NCI-H748 (cell line): ENCODE results near the gene JAZF1.

ENCODE experiments used
- DNase-seq: peaks from one replicate; lab custom pipeline; 2025; ENCODE audit not compliant: unreplicated experiment; lab: John Stamatoyannopoulos, UW

The JAZF1 gene

DNA sequence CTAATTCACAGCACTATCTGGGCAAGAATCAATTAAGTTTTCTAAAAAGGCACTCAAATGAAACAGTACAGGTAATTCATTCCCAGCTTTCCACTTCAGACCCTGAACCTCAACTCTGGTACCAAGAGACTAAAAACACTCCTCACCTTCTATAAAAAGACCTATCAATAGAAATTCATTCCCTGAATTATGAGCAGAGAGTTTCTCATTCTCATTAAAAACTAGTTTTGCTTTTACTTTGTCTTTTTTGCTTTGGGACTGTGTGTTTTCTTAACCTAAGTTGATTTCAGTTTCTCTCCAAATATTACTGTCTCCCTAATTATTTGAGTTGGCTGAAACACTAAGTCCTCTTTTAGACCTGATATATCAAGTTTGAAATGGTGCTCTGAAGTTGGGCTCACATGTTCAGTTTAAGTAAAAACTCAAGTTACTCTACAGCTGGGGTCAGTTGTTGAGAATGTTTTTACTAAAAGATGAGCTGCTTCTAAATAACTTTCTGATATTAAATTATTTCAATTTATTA, 189.5 kb downstream of the JAZF1 start:
- DNase-seq = no peak

DNA sequence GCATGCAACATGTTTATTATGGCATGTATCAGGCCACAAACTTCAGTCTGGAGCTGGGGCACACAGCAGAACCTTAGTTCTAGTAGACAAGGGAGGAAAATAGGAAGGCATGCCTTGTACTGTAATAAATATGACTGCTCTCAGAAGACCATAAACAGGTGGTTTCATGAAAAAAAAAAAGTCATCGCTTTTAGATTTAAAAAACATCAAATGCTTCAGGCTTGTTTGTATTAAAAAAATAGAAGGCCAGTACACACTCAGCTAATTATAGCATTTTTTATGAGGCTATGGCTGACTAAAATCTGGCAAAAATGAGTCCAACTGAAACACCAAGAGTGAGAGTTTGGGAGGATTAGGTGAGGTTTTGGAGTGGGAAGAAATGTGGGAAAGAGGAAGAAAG, 204.1 kb downstream of the JAZF1 start:
- no peak for DNase-seq

DNA sequence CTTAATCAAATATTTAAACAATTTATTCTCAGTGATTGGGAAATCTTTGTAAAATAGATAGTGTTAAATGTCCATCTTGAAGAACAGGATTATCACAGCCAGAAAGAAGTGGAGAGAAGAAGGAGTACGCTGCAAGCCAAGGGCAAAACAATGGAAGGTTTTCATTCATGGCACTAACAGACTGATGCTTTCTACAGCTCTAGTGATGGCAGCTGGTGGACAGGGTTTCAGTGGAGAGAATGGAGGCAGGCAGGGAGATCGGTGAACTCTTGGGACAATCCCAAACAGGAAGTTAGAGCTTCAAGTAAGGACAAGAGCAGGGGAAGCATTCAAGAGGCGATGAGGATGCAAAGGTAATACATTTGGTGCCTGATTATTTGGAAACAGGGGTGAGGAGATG, 207.0 kb downstream of the JAZF1 start:
- no peak for DNase-seq

DNA sequence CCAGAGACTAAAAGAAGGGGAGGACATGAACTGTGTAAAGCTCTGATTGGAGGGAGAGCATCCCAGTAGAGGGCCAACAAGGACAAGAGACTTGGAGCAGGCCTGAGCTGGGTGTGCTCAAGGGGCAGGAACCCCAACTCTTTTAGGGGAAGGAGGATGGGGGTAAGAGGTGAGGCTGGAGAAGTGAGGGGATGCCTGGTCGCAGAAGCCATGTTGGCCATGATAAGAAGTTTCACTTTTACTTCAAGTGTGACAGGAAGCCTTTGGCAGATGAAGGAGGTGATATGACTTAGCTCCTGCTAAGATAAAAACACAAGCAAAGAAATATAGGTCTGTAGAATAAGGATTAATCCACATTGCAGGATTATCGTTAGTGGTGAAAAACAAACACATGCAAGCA, 208.3 kb downstream of the JAZF1 start:
- no peak for DNase-seq

DNA sequence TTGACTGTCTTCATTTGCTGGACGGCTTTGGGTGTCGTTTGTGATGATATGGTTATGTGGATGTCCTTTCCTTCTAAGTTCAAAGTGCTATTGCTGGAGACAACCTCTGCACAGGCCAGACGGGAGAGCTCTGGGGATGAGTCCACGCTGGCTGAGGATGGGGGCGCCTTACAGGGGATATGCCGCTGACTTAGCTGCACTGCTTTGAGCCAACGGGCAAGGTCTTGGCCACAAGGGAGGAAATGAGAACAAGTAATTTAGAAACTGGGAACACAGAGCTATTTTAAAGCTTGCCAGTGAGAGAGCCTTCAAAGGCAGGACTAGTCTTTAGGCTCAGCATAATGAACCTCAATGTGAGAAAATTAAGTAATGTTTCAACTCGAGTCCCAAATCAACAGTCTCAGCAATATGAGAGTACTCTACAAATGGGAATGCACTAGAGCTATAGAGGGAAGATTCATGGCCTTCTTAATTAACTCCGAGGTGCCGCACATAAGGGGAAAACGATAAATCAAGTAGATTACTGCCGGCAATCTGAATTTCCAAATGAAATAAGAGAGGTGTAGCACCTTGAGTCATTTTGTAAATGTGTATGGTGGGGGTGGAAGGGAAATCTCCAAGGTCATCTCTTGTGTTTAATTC, 209.3 kb downstream of the JAZF1 start:
- DNase-seq = no peak

DNA sequence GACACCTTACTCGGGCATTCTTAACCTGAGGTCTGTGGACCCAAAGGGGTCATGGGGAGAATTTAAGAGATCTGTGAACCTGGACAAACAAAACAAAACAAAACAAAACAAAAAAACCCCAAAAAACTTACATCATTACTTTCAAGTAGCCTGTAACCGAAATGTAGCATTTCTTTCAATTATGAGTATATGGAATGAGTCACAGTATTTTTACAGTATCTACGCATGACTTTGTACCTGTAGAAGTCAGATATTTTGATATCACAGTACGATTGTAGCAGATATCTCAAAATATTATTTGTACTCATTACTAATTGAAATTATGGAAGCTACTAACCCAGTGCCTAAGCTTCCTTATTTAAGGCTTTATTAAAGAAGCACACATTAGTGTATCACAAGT, 210.2 kb downstream of the JAZF1 start:
- no peak for DNase-seq

DNA sequence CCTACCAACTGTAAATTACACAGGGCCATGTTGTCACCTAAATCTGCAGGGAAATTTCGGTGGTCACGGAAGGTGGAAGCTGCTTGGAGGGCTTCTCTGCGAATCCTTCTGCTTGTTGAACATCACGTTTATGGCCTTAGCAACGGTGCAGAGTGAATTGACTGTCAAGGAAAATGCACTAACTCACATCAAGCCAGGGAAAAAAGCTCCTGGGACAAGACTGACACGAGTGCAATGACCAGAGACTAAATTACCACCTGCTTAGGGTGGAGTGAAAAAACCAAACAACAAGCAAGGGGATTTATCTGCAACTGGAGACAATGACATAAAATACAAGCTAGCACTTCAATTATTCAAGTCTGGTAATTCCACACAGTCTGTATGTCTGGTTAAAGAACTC, 211.2 kb downstream of the JAZF1 start:
- DNase-seq = no peak

DNA sequence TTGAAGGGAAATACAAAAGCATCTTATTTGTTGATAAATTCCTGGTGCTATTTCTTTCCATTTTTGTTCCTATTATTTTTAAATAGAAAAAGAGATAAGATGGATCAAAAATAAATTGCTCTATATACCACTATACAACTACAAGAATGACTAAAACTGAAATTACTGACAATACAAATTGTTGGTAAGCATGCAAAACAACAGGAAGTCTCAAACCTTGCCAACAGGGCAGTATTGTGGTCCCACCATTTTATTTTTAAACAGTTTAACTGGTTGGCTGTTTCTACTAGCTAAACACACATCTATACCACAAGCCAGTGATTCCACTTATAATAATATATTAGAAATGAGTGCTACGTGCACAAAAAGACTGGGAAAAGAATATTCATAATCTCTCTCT, 213.0 kb downstream of the JAZF1 start:
- DNase-seq = no peak

DNA sequence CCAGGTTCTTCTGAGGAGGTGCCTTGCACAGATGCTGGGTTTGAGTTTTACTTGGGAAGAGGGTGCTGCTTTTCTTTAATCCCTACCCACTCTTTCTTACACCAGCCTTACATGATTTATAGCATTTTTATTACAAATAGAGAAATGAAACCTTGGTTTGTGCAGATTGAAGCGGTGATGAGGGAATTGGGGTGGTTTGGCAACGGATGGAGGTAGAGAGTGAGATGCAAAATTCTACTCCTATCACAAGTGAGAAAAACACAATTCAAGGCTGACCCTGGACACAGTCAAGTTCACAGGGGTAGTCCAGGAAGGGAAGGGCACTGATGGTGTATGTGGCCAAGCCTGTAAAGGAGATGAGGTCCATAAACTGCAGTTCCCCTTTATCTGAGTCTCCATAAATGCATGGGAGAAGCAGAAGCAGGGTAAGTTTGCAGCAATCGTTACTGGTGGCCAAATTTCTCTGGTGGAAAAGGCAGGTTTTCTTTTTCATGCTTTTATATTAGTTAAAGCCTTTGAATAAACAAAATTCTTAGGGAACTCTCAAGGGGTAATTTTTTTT, 214.3 kb downstream of the JAZF1 start:
- DNase-seq = no peak

DNA sequence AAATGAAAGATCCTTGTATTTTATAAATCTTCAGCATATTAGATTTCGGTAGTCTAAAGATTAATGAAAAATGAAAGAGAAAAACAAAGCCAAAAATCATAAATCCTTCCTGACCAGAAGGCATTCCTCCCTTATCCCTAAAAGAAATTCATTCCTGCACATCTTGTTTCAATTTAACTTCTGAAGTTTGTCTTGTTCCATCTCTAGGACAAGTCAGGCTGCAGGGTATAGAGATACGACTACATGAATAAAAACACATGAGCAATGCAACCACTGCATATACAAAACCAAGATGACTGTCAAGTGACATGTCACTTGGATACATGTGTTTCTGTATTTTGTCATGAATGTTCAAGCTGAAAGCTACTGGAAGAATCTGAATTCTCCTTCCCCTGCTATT, 214.9 kb downstream of the JAZF1 start:
- no peak for DNase-seq

DNA sequence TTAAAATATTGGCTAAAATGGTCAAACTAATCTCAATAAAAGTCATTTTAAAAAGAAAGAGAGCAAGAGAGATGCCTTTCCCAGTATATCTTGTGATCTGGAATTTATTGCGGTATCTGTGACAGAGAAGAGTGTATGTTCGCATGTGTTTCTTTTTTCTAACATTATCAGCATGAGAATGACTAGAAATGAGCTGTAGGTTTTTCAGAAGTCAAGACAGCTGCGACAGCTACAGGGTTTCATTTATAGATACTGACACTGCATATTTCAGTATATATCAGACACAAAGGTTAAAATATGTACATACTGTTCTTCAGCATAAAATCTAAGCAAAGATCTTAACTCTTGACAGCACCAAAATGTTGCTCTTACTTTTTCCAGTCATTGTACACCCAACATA, 215.8 kb downstream of the JAZF1 start:
- DNase-seq = no peak

DNA sequence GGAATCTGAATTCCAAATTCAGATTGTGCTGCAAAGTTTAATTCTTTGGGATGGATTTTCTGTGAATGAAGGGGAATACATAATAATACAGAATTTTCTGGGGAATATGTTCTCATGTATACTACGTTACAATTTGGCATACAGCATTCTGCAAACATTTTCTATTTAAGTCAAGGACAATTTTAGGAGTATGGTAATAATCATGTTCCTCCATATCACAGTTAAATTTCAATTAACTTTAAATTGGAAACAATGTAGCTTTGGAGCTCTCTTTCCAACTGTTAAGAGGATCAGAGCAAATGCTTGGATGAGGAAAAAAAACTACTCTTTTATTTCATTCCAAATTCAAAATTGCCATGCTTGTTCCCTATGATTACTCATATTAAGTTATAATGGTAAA, 217.5 kb downstream of the JAZF1 start:
- no peak for DNase-seq

DNA sequence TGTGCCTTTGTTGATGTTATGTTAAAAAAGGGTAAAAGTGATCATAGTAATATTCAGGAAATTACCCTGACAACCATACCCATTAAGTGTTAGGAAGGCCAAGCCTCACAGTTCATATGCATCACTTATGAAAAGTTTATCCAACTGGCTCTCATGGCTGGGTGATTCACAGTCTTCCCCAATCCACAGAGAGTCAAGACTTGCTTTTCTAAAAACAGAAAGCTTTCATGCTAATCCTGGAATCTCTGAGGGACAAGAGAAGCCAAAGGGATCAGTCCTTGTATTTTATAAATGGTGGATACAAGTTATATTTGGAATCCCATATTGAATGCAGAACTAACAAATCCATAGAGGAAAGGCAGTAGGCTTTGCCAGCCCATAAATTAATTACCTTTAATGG, 218.3 kb downstream of the JAZF1 start:
- no peak for DNase-seq

DNA sequence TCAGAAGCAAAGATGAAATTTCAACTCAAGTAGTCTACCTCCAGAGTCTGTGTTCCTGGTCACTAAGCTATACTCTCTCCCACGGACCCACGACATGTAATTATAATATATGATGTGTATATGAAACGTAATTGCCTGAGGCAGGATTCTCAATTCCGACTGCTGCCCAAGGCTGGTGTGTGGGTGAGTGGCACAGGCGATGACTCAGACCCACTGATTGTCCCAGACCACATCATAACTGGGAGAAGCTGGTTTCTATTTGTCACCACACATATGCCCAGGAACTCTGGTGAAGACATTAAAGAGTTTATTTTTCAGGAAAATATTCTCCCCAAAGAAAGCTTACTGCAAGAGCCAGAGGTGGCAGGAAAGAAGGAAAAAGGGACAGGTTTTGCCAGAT, 219.3 kb downstream of the JAZF1 start:
- DNase-seq = no peak

DNA sequence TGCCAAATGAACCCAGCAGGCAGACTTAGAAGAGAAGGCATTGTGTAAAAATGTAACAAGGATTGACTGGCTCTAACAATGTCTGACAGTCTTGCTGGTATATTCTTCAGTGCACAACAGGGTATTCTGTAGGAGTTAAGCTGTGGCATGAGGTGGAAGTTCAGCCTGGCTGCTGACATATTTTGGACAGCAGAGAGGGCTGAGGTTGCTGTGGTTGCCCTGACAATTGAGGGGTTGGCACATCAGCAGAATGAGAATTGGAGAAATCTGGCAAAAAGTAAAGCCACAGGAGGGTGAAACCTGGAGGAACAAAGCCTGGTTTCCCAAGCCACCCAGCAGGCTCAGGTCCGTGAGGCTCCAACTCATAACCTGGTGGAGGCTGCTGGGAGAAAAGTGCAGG, 220.2 kb downstream of the JAZF1 start:
- DNase-seq = no peak

DNA sequence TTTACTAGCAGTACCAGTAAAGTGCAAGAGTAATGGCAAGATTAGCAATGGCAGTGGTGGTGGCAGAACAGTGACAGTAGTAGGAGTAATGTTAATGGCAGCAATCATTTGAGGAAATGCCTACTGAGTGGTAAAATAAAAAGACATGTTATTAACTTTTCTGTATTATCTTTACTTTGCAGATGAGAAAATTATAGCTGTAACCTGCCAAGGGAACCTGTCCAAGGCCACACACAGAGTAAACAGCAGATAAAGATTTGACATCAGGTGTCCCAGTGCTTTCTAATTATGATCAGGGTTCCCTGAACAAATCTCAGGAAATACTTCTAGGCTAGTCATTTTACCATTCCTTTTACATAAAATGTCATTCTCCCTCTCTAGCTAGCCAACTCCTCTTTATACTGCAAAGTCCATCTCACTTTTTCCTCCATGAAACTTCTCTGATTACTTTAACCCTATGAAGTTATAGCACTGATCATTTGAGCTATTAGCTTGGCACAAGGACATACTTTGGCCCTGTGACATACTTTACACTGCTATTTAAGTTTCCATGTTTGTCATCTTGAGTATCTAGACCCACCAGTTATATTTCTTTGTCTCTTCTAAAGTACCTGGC, 221.6 kb downstream of the JAZF1 start:
- no peak for DNase-seq

DNA sequence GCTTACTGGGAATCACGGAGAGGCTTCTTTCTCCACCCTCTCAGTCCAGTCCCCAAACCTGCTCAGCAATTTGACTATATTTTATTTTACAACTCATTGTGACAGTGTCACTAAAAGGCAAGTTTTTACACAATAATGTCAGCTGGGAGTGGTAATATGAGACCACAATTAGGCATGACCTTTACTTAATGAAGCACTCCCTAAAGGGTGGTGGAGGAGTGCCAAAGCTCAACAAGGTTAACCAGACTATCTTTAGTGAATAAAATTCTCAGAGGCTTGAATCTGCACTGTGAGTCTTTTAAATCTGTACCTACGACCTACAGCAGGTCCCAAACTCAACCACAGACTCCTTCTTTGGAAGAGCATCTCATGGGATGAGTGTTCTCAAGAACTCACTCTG, 225.0 kb downstream of the JAZF1 start:
- DNase-seq = no peak

DNA sequence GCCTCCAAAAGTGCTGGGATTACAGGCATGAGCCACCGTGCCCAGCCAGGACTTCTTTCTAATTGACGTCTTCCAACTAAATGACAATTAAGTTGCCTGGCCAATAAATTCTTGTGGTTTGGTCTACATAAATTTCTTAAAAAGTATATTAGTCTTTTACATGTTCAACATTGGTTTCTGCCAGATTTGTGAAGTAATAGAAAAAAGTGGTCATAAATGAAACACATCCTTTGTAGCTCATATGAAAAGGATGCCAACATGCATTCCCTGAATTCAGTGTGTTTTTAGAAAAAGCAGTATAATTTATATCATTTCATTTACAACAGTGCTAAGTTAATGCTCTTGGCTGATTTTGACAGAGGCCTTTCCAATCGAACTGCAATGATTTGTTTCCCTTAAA, 225.6 kb downstream of the JAZF1 start:
- no peak for DNase-seq

DNA sequence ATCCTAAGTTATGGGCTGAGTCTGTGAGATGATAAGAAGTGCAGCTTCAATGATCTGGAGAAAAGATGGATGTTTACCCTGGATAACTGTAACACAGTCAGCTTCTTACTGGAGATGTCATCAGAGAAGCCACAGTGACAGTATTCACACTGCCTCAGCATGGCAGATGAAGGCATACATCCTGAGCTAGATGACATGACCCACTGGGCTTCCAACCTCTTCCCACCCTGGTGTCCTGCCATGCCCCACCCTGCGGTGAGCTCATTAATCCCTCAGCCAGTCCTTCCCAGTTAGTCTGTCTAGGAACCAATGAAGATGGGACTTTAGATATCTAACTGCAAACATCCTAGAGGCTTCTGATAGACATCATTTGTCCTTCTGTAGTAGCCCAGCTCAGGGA, 226.8 kb downstream of the JAZF1 start:
- DNase-seq = no peak

DNA sequence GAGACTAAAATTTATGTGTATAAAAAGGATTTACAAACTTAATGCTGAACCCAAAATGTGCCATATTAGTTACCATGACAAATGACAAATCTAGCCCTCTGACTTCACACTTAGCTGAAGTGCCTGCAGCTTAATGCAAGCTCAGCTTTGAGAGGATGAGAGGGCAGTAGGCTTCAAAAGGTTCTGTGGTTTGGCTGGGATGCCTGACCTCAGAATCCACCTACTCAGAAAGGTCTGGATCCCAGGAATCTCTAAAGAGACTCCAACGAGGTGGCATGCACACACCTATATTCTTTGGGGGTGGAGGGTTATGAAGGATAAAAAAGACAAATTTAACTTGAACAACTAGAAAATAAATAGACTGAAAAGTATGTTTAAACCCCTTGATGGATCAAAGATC, 227.2 kb downstream of the JAZF1 start:
- DNase-seq = no peak

DNA sequence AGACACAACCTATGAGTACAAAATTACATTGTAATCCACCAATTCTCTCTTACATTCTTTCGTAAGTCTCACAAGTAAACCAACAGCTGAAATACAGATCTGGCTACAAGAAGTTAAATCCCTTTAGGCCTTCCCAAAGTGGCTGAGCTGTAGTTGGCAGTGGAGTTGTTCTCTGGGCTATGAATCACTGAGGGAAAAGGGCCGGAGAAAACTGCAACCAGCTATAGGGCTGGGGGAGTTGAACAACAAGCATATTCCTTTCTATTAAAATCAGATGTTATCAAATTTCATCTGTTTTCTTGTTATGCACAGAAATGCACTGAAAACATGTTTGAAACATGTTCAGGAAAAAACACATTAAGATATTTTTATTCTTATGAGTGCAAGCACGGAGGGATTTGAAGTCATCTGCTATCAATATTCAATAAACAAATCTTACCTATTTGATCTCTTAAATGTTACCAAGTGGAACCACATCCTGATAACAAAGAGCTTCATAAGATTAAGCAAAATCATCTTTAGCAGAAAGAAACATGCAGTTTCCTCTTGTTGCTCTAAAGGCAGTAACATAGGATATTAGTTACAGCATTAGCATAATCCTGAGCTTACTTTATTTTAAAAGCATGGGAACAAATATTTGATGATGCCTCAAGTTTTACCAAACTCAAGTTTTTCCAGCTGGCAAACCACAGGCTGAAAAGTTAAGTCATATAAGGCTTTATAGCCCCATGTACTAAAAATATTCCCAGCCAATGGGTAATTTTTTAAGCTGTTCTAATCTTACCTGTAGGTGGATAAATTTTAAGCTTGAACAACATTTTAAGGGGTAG, 227.9 kb downstream of the JAZF1 start:
- DNase-seq = no peak

DNA sequence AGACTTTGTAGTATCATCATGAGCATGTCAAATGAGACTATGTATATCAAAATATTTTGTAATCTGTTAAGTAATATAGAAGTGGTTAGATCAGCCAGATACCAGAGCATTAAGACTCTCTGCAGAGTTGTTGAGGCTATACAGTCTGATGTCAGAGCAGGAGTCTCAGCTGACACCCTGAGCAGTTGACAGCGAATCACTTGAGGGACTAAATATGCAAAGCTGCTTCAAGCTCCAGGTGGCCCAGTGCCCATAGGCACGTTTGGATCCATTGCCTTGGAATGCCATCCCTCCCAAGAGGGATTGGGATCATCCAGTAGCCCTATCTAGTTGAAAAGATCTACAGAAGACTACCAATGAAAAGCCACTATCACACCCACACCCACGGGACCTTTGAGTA, 230.5 kb downstream of the JAZF1 start:
- DNase-seq = no peak
